ENCODE results near the gene PAX2.

PAX2 gene

GRCh38 chr10:100803908-100804307, 58.5 kb downstream of the PAX2 start:
- no peaks in the 10 kb centered on the region for H3K9me2 ChIP-seq (replicated peaks; ENCODE audit: insufficient read depth, low read length)
- H2AFZ ChIP-seq (ENCODE audit: low read length), result no peak overlapping the region
- peaks cover 89% of the 10 kb centered on the region for H3K27me3 ChIP-seq (replicated peaks; ENCODE audit: insufficient read depth, low read length)
- H3K4me1 ChIP-seq (ENCODE audit: low read length), result no peaks in the 10 kb centered on the region
- DNase-seq, result no peak
- no peaks in the 10 kb centered on the region for H3K79me2 ChIP-seq (ENCODE audit: low read length)
- no peaks in the 10 kb centered on the region for H3F3A ChIP-seq (ENCODE audit: insufficient read depth, low read length)
- H3K4me3 ChIP-seq (ENCODE audit: low read length), result no peak overlapping the region
- H4K20me1 ChIP-seq (ENCODE audit: insufficient read depth, low read length), result no peaks in the 10 kb centered on the region
- no peak overlapping the region for H3K4me2 ChIP-seq (ENCODE audit: low read depth, low read length)
- H3K9ac ChIP-seq (ENCODE audit: low read length), result no peak overlapping the region
- TF ChIP-seq EZH2phosphoT487 (IDR thresholded peaks at IDR 0.05; ENCODE audit: low read length) (no peak), EZH2 (optimal IDR thresholded peaks at IDR 0.05; ENCODE audit: low read depth, low read length) (no peak), CTCF (IDR thresholded peaks at IDR 0.05; ENCODE audit: low read length) (no peak)
- H3K36me3 ChIP-seq (replicated peaks; ENCODE audit: insufficient read depth, low read length), result no peaks in the 10 kb centered on the region
- H3K27ac ChIP-seq (ENCODE audit: low read length), result no peak overlapping the region
- no peaks in the 10 kb centered on the region for H3K9me3 ChIP-seq (replicated peaks; ENCODE audit: insufficient read depth, low read length)

GRCh38 chr10:100805543-100806355, 60.4 kb downstream of the PAX2 start:
- H3K27ac ChIP-seq (ENCODE audit: low read length), result no peak overlapping the region
- H3K9me2 ChIP-seq (replicated peaks; ENCODE audit: insufficient read depth, low read length), result no peaks in the 10 kb centered on the region
- no peak overlapping the region for H3K4me3 ChIP-seq (ENCODE audit: low read length)
- TF ChIP-seq EZH2 (optimal IDR thresholded peaks at IDR 0.05; ENCODE audit: low read depth, low read length) (no peak), CTCF (IDR thresholded peaks at IDR 0.05; ENCODE audit: low read length) (no peak), EZH2phosphoT487 (IDR thresholded peaks at IDR 0.05; ENCODE audit: low read length) (no peak)
- no peaks in the 10 kb centered on the region for H3F3A ChIP-seq (ENCODE audit: insufficient read depth, low read length)
- H3K4me2 ChIP-seq (ENCODE audit: low read depth, low read length), result no peak overlapping the region
- no peaks in the 10 kb centered on the region for H3K4me1 ChIP-seq (ENCODE audit: low read length)
- no peaks in the 10 kb centered on the region for H4K20me1 ChIP-seq (ENCODE audit: insufficient read depth, low read length)
- no peak overlapping the region for H3K9ac ChIP-seq (ENCODE audit: low read length)
- no peaks in the 10 kb centered on the region for H3K36me3 ChIP-seq (replicated peaks; ENCODE audit: insufficient read depth, low read length)
- no peak for DNase-seq
- H3K79me2 ChIP-seq (ENCODE audit: low read length), result no peaks in the 10 kb centered on the region
- no peaks in the 10 kb centered on the region for H3K9me3 ChIP-seq (replicated peaks; ENCODE audit: insufficient read depth, low read length)
- peaks cover 99% of the 10 kb centered on the region for H3K27me3 ChIP-seq (replicated peaks; ENCODE audit: insufficient read depth, low read length)
- H2AFZ ChIP-seq (ENCODE audit: low read length), result no peak overlapping the region

GRCh38 chr10:100806356-100806645, 60.9 kb downstream of the PAX2 start:
- no peak overlapping the region for H2AFZ ChIP-seq (ENCODE audit: low read length)
- H3K4me1 ChIP-seq (ENCODE audit: low read length), result no peaks in the 10 kb centered on the region
- no peak for TF ChIP-seq CTCF (IDR thresholded peaks at IDR 0.05; ENCODE audit: low read length)
- TF ChIP-seq EZH2 (optimal IDR thresholded peaks at IDR 0.05; ENCODE audit: low read depth, low read length), result no peak
- TF ChIP-seq EZH2phosphoT487 (IDR thresholded peaks at IDR 0.05; ENCODE audit: low read length), result no peak
- H3K4me2 ChIP-seq (ENCODE audit: low read depth, low read length), result no peak overlapping the region
- H3F3A ChIP-seq (ENCODE audit: insufficient read depth, low read length), result no peaks in the 10 kb centered on the region
- peaks cover 99% of the 10 kb centered on the region for H3K27me3 ChIP-seq (replicated peaks; ENCODE audit: insufficient read depth, low read length)
- H3K36me3 ChIP-seq (replicated peaks; ENCODE audit: insufficient read depth, low read length), result no peaks in the 10 kb centered on the region
- no peaks in the 10 kb centered on the region for H3K79me2 ChIP-seq (ENCODE audit: low read length)
- H3K9ac ChIP-seq (ENCODE audit: low read length), result no peak overlapping the region
- H3K9me2 ChIP-seq (replicated peaks; ENCODE audit: insufficient read depth, low read length), result no peaks in the 10 kb centered on the region
- H4K20me1 ChIP-seq (ENCODE audit: insufficient read depth, low read length), result no peaks in the 10 kb centered on the region
- no peak for DNase-seq
- H3K9me3 ChIP-seq (replicated peaks; ENCODE audit: insufficient read depth, low read length), result no peaks in the 10 kb centered on the region
- no peak overlapping the region for H3K27ac ChIP-seq (ENCODE audit: low read length)
- H3K4me3 ChIP-seq (ENCODE audit: low read length), result no peak overlapping the region
